ENCODE data around the gene TRUB2.

Gene TRUB2

GRCh38 chr9:128266868-128267590 lies 55.2 kb downstream of the TRUB2 start:
- DNase-seq, result no peak

GRCh38 chr9:128265348-128265847 lies 56.8 kb downstream of the TRUB2 start:
- no peak for DNase-seq

GRCh38 chr9:128262687-128263086 lies 59.6 kb downstream of the TRUB2 start:
- no peak for DNase-seq

GRCh38 chr9:128260340-128260739 lies 61.9 kb downstream of the TRUB2 start:
- no peak for DNase-seq

GRCh38 chr9:128259156-128259555 lies 63.1 kb downstream of the TRUB2 start:
- DNase-seq, result no peak

GRCh38 chr9:128258326-128258725 lies 63.9 kb downstream of the TRUB2 start:
- DNase-seq, result no peak

GRCh38 chr9:128257907-128258306 lies 64.3 kb downstream of the TRUB2 start:
- no peak for DNase-seq

GRCh38 chr9:128257086-128257825 lies 65.0 kb downstream of the TRUB2 start:
- DNase-seq, result no peak
